ENCODE data around the gene GJA9. TPM values are rescaled to one million over a fixed set of nuclear protein-coding genes. Genes with fewer than 3 reads are reported as not detected.

Gene GJA9
- total and polyA plus RNA-seq, 2 of the 8 experiments (the other 6 are each of a cell fraction or from before 2014, with no cell fraction given), result not detected

DNA sequence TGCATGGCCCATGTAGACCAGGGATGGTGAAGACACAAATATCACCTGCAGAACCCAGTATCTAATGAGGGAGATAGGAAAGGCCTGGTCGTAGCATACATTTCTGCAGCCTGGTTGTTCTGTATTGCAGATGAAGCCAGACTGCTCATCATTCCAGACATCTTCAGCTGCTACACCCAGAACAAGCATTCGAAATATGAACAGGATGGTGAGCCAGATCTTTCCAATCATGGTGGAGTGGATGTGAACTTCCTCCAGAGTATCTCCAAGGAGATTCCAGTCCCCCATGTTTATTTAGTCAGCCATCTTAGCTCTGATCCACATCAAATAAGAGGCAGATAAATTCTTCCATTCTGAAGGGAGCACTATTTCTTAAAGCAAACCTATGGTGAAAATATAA lies 5.6 kb downstream of the GJA9 start:
- H3K27ac ChIP-seq (ENCODE audit: low read depth, low read length), result no peak overlapping the region
- no peak overlapping the region for H2BK20ac ChIP-seq (ENCODE audit: low read length)
- WGBS, 2 experiments (ENCODE audit: extremely low coverage in 1 of 2, insufficient coverage in 1 of 2, insufficient read length in 1 of 2, insufficient replicate concordance in 2 of 2, low coverage in 1 of 2, low lambda C conversion rate in 2 of 2, missing lambda C conversion rate in 1 of 2), result 87% methylated on average over 2 of the region's 2 CpGs; no CpG with 5 or more reads in 1 of the 2 experiments
- no peak overlapping the region for H3K14ac ChIP-seq (ENCODE audit: insufficient read length)
- no peak overlapping the region for H2BK120ac ChIP-seq (replicated peaks; ENCODE audit: low read depth, low read length)
- no peak for TF ChIP-seq SIX5 (IDR thresholded peaks at IDR 0.05; ENCODE audit: low read depth, low read length)
- no peak for TF ChIP-seq CBX5 (IDR thresholded peaks at IDR 0.05; ENCODE audit: low read depth, low read length)
- no peak overlapping the region for H3K4me3 ChIP-seq (ENCODE audit: extremely low read depth in 1 of 4, insufficient read depth in 2 of 4, low read depth in 3 of 4, low read length in 4 of 4)
- H2BK12ac ChIP-seq (ENCODE audit: low read depth, low read length), result no peak overlapping the region
- H2BK15ac ChIP-seq (ENCODE audit: low read length), result no peak overlapping the region
- no peak overlapping the region for H3K4ac ChIP-seq (replicated peaks; ENCODE audit: insufficient read length, low read depth, low read length)
- H3K79me1 ChIP-seq (ENCODE audit: low read depth, low read length), result no peaks in the 10 kb centered on the region
- H3K36me3 ChIP-seq (ENCODE audit: control insufficient read depth in 2 of 4, insufficient read depth in 4 of 4, low read length in 3 of 4), result no peaks in the 10 kb centered on the region
- H3K4me1 ChIP-seq (replicated peaks in 1 of 4; ENCODE audit: control insufficient read depth in 3 of 4, insufficient read depth in 4 of 4, low read length in 3 of 4), result peaks cover 0 to 3% (median under 1%) of the 10 kb centered on the region in 4 experiments; a peak in 3 of 7 replicates
- peaks cover 6% of the 10 kb centered on the region; the same call in 1 of the 2 replicates for H3K23me2 ChIP-seq (ENCODE audit: low read depth, low read length)
- H4K5ac ChIP-seq (ENCODE audit: insufficient read length, low read depth, low read length), result no peak overlapping the region
- no peak overlapping the region for H3K18ac ChIP-seq (ENCODE audit: extremely low read depth, low read length)
- DNase-seq (ENCODE audit: low read depth in 1 of 2, low spot score in 2 of 2) (no peak), FAIRE-seq (no peak)
- H3K4me2 ChIP-seq (ENCODE audit: insufficient read depth in 1 of 2, low read depth in 2 of 2, low read length in 2 of 2), result no peak overlapping the region
- no peaks in the 10 kb centered on the region for H3K9me3 ChIP-seq (ENCODE audit: insufficient read depth in 2 of 2, low read depth in 1 of 2, low read length in 1 of 2)
- H3K27me3 ChIP-seq (replicated peaks in 1 of 4; ENCODE audit: control insufficient read depth in 3 of 4, extremely low read depth in 1 of 4, insufficient read depth in 3 of 4, low read length in 3 of 4), result no peaks in the 10 kb centered on the region
- H2AK5ac ChIP-seq (ENCODE audit: low read depth, low read length), result no peak overlapping the region
- H4K20me1 ChIP-seq (replicated peaks in 1 of 2; ENCODE audit: control insufficient read depth in 1 of 2, insufficient read depth in 2 of 2, low read length in 2 of 2), result no peaks in the 10 kb centered on the region
- H2AFZ ChIP-seq (ENCODE audit: low read length), result no peak overlapping the region
- H3K56ac ChIP-seq (replicated peaks; ENCODE audit: insufficient read length, low read depth, low read length), result no peak overlapping the region
- ChIA-PET CTCF (ENCODE audit: partially characterized antibody) (interaction anchor here (0.6 to 1.1 kb wide), 3 partner anchors 16 to 88 kb away, joined by 3 read pairs; no protein-coding TSS in a partner anchor), POLR2A (ENCODE audit: partially characterized antibody) (interaction anchor here (1.4 kb wide), 1 partner anchor 130 kb away, joined by 3 read pairs; no protein-coding TSS in a partner anchor)
- H3K23ac ChIP-seq (ENCODE audit: insufficient read length), result no peak overlapping the region
- no peak overlapping the region for H3K9ac ChIP-seq (replicated peaks in 1 of 4; ENCODE audit: extremely low read depth in 1 of 4, low read depth in 3 of 4, low read length in 3 of 4)
- H2BK5ac ChIP-seq (ENCODE audit: low read depth, low read length), result no peak overlapping the region
- no peak overlapping the region for H4K91ac ChIP-seq (replicated peaks; ENCODE audit: insufficient read length, low read length)
- no peaks in the 10 kb centered on the region; a peak in 1 of 4 replicates for H3K79me2 ChIP-seq (ENCODE audit: control insufficient read depth in 1 of 2, insufficient read depth in 2 of 2, low read length in 2 of 2)
- H4K8ac ChIP-seq (ENCODE audit: extremely low read depth, insufficient read depth, low read length), result no peak overlapping the region
